NK-92 treated with Interleukin-12 subunit alpha and Interleukin-12 subunit beta, amount 100 ng/mL, for 24 hours (cell line): ENCODE results near the gene INPP5J.
A peak's percentile ranks its signal among the peaks of the same experiment; 100 is the strongest.
"Not testable (repeated sequence)": the region's sequence is repeated elsewhere in the genome, so short reads cannot be mapped to it uniquely, and the experiment has no call there.

Source experiments
- DNase-seq: peaks from one replicate; lab custom pipeline; 2025; lab: John Stamatoyannopoulos, UW

The INPP5J gene

GRCh38 chr22:31122532-31123291 lies at the start of gene INPP5J:
Gene INPP5J (plus strand): TSS chr22:31122966. CDS start chr22:31123015, 49 bp downstream.
- DNase-seq: no peak

- DNase-seq: not testable (repeated sequence)
Measured at GRCh38 chr22:31073125-31073524, 49.6 kb upstream of the INPP5J start.

GRCh38 chr22:31073545-31074145 lies 49.1 kb upstream of the INPP5J start:
- not testable (repeated sequence) for DNase-seq

- no peak for DNase-seq
Measured at GRCh38 chr22:31075961-31076360, 46.8 kb upstream of the INPP5J start.

- no peak for DNase-seq
Measured at GRCh38 chr22:31077681-31078080, 45.1 kb upstream of the INPP5J start.

- not testable (repeated sequence) for DNase-seq
Measured at GRCh38 chr22:31078389-31078788, 44.4 kb upstream of the INPP5J start.

- no peak for DNase-seq
Measured at GRCh38 chr22:31079095-31079642, 43.6 kb upstream of the INPP5J start.

GRCh38 chr22:31080164-31080847 lies 42.5 kb upstream of the INPP5J start:
- no peak for DNase-seq

- peak; percentile 19 for DNase-seq
Measured at GRCh38 chr22:31080848-31081649, 41.7 kb upstream of the INPP5J start, which contains the start of gene SMTN. Gene SMTN (plus strand): TSS chr22:31081318. CDS start chr22:31083259, 1,941 bp downstream.

GRCh38 chr22:31081963-31082605 lies 40.7 kb upstream of the INPP5J start:
- DNase-seq: no peak

- no peak for DNase-seq
Measured at GRCh38 chr22:31082606-31083376, 40.0 kb upstream of the INPP5J start.

- DNase-seq: no peak
Measured at GRCh38 chr22:31083377-31083768, 39.4 kb upstream of the INPP5J start.

- no peak for DNase-seq
Measured at GRCh38 chr22:31083923-31084810, 38.6 kb upstream of the INPP5J start.

GRCh38 chr22:31084811-31085492 lies 37.8 kb upstream of the INPP5J start:
- peak; percentile 76 for DNase-seq

GRCh38 chr22:31085493-31085824 lies 37.3 kb upstream of the INPP5J start:
- DNase-seq: no peak

GRCh38 chr22:31085928-31086327 lies 36.8 kb upstream of the INPP5J start:
- no peak for DNase-seq

- no peak for DNase-seq
Measured at GRCh38 chr22:31086703-31087330, 35.9 kb upstream of the INPP5J start.

GRCh38 chr22:31087744-31088215 lies 35.0 kb upstream of the INPP5J start:
- no peak for DNase-seq
